ENCODE results near the gene OR6J1. TPM values are rescaled to one million over a fixed set of nuclear protein-coding genes. Genes with fewer than 3 reads are reported as not detected.

The OR6J1 gene
- total and polyA plus RNA-seq, 10 of the 15 experiments (the other 5 are each of a cell fraction or from before 2014, with no cell fraction given) = not detected

GRCh38 chr14:22594156-22594716, 49.9 kb downstream of the OR6J1 start (continued):
- no peak for TF ChIP-seq ASH2L (IDR thresholded peaks at IDR 0.05; ENCODE audit: borderline replicate concordance, low read depth)

GRCh38 chr14:22593601-22594000, 50.6 kb downstream of the OR6J1 start:
- intact Hi-C loops (cut with micrococcal nuclease; ENCODE audit: unreplicated experiment) = no loop called here

More at GRCh38 chr14:22593601-22594000, 50.6 kb downstream of the OR6J1 start:
- Histone ChIP-seq H3K4me3 (no peak overlapping the region), H4K20me1 (ENCODE audit: control insufficient read depth, insufficient read depth) (no peaks in the 10 kb centered on the region), H3K4me2 (ENCODE audit: control insufficient read depth, insufficient read depth) (no peak overlapping the region), H2AFZ (ENCODE audit: control insufficient read depth, low read depth, low read length) (no peak overlapping the region), H3K4me1 (ENCODE audit: control insufficient read depth, insufficient read depth, low read length) (no peaks in the 10 kb centered on the region; the same call in 1 of the 2 replicates), H3K79me2 (ENCODE audit: control insufficient read depth, insufficient read depth, low read length) (peaks cover 4% of the 10 kb centered on the region), H3K27me3 (replicated peaks in 1 of 2; ENCODE audit: control insufficient read depth in 2 of 2, insufficient read depth in 2 of 2, low read length in 1 of 2) (no peaks in the 10 kb centered on the region; a peak in 1 of 4 replicates), H3K9me3 (replicated peaks; ENCODE audit: control insufficient read depth, insufficient read depth, low read length) (no peaks in the 10 kb centered on the region), H3K27ac (ENCODE audit: control insufficient read depth, insufficient read depth) (no peak overlapping the region), H3K36me3 (ENCODE audit: control insufficient read depth in 2 of 2, insufficient read depth in 2 of 2, low read length in 1 of 2) (no peaks in the 10 kb centered on the region), H3K9ac (ENCODE audit: control insufficient read depth, insufficient read depth, low read length) (no peak overlapping the region)
- BruUV-seq (replicated peaks) = no TSS peak
- no peak for TF ChIP-seq MEF2A (IDR thresholded peaks at IDR 0.05; ENCODE audit: insufficient read depth, low read depth, low read length)
- TF ChIP-seq E2F4 (IDR thresholded peaks at IDR 0.05; ENCODE audit: low read depth, low read length) = no peak
- TF ChIP-seq BHLHE40 (IDR thresholded peaks at IDR 0.05; ENCODE audit: borderline replicate concordance in 1 of 2, low read depth in 2 of 2, low read length in 1 of 2) = no peak
- TF ChIP-seq TCF3 (IDR thresholded peaks at IDR 0.05; ENCODE audit: borderline replicate concordance, insufficient read depth, low read depth, low read length) = no peak
- no peak for TF ChIP-seq ZSCAN29 (IDR thresholded peaks at IDR 0.05)
- TF ChIP-seq ZNF592 (IDR thresholded peaks at IDR 0.05) = no peak
- no peak for TF ChIP-seq YBX1 (IDR thresholded peaks at IDR 0.05)
- no peak for TF ChIP-seq BRCA1 (IDR thresholded peaks at IDR 0.05; ENCODE audit: low read depth, low read length)
- TF ChIP-seq POLR2A (IDR thresholded peaks at IDR 0.05; ENCODE audit: low read depth, low read length) = no peak
- RAD21 ChIA-PET (ENCODE audit: unreplicated experiment) = interaction anchor here (0.8 to 1.4 kb wide), 2 partner anchors 33 to 60 kb away, joined by 3 to 4 read pairs; no protein-coding TSS in a partner anchor
- no peak for ATAC-seq
- SMC1A ChIA-PET (ENCODE audit: uncharacterized antibody, unreplicated experiment) = interaction anchor here (1.0 to 1.5 kb wide), 5 partner anchors 9 to 180 kb away, joined by 3 to 5 read pairs (median 4); partner anchors contain the start of gene OXA1L
- DNase-seq (ENCODE audit: low read depth, low spot score) = no peak
- in situ Hi-C loops (cut with MboI) = no loop called here
- POLR2A ChIA-PET = interaction anchor here (0.6 kb wide), 1 partner anchor 14 kb away, joined by 3 read pairs; no protein-coding TSS in a partner anchor
- WGBS (ENCODE audit: insufficient coverage, insufficient replicate concordance, low lambda C conversion rate, missing lambda C conversion rate) = 27% methylated on average over 2 of the region's 2 CpGs
- no peak for FAIRE-seq
- CTCF ChIA-PET = interaction anchor here (0.9 to 2.0 kb wide), 7 partner anchors 9 to 259 kb away, joined by 3 to 5 read pairs (median 4); no protein-coding TSS in a partner anchor
